PFSK-1 (cell line): Measurements from ENCODE around the gene PRPSAP2.

ENCODE experiments used
- SIN3A ChIP-seq: IDR thresholded peaks from 2 replicates; pipeline ENCODE4 v1.6.1; 2012; ENCODE audit warnings: mild to moderate bottlenecking, low read length, moderate library complexity, borderline replicate concordance; ENCODE audit not compliant: insufficient read depth
- TAF1 ChIP-seq: IDR thresholded peaks from 2 replicates; pipeline ENCODE4 v1.6.1; 2012; ENCODE audit warnings: low read length, control low read depth, borderline replicate concordance; ENCODE audit not compliant: insufficient read depth
- TF ChIP-seq, protein P1 (sequence below), 2 experiments: IDR thresholded peaks; 2 replicates each; pipeline versions ENCODE4 v1.6.1 to v1.8.0; 2011 to 2012; ENCODE audit warnings: low read depth in 2 of 2, low read length in 2 of 2, control low read depth in 1 of 2, inconsistent platforms in 1 of 2, mild to moderate bottlenecking in 1 of 2, moderate library complexity in 1 of 2; ENCODE audit not compliant: insufficient read depth in 1 of 2

- TF ChIP-seq, protein P1, sequence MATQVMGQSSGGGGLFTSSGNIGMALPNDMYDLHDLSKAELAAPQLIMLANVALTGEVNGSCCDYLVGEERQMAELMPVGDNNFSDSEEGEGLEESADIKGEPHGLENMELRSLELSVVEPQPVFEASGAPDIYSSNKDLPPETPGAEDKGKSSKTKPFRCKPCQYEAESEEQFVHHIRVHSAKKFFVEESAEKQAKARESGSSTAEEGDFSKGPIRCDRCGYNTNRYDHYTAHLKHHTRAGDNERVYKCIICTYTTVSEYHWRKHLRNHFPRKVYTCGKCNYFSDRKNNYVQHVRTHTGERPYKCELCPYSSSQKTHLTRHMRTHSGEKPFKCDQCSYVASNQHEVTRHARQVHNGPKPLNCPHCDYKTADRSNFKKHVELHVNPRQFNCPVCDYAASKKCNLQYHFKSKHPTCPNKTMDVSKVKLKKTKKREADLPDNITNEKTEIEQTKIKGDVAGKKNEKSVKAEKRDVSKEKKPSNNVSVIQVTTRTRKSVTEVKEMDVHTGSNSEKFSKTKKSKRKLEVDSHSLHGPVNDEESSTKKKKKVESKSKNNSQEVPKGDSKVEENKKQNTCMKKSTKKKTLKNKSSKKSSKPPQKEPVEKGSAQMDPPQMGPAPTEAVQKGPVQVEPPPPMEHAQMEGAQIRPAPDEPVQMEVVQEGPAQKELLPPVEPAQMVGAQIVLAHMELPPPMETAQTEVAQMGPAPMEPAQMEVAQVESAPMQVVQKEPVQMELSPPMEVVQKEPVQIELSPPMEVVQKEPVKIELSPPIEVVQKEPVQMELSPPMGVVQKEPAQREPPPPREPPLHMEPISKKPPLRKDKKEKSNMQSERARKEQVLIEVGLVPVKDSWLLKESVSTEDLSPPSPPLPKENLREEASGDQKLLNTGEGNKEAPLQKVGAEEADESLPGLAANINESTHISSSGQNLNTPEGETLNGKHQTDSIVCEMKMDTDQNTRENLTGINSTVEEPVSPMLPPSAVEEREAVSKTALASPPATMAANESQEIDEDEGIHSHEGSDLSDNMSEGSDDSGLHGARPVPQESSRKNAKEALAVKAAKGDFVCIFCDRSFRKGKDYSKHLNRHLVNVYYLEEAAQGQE (IDR thresholded peaks at IDR 0.05; ENCODE audit: insufficient read depth in 1 of 2, low read depth in 2 of 2, low read length in 2 of 2) = no peak
- TF ChIP-seq TAF1 (no peak), SIN3A (no peak)
Observed at GRCh38 chr17:18916816-18917500, 59.0 kb downstream of the PRPSAP2 start.
